CD14-positive monocyte (primary cell): Measurements from ENCODE around the gene PDGFA. TPM values are rescaled to one million over a fixed set of nuclear protein-coding genes. Genes with fewer than 3 reads are reported as not detected.

ENCODE experiments used
- DNase-seq, 3 donors: peaks; one replicate each; pipeline ENCODE4 v3.0.0-alpha.2; 2011 to 2022
- H2AFZ ChIP-seq: 2 replicates; pipeline ENCODE4 v1.6.0; 2012; ENCODE audit warnings: mild to moderate bottlenecking, low read depth, low read length, inconsistent platforms; ENCODE audit not compliant: insufficient read depth, poor library complexity, severe bottlenecking
- H3K27ac ChIP-seq, 2 donors: 1 replicate in 1 of 2; 2 replicates in 1 of 2; pipeline ENCODE4 v1.5.1; 2012 to 2013; ENCODE audit warnings: low read length in 2 of 2, control low read depth in 1 of 2, inconsistent platforms in 1 of 2, low read depth in 1 of 2, mild to moderate bottlenecking in 1 of 2
- H3K27me3 ChIP-seq, 2 donors: one replicate each; pipeline versions ENCODE4 v1.6.0 to v1.6.1; 2011 to 2013; ENCODE audit warnings: low read length in 2 of 2; ENCODE audit not compliant: control insufficient read depth in 2 of 2, insufficient read depth in 2 of 2
- H3K36me3 ChIP-seq, 2 donors: replicated peaks in 1 of 2; 1 replicate in 1 of 2; 2 replicates in 1 of 2; pipeline versions ENCODE4 v1.5.1 to v1.6.1; 2012 to 2013; ENCODE audit warnings: low read length in 2 of 2, control low read depth in 1 of 2, inconsistent platforms in 1 of 2, mild to moderate bottlenecking in 1 of 2; ENCODE audit not compliant: insufficient read depth in 2 of 2, control insufficient read depth in 1 of 2
- H3K4me1 ChIP-seq, 2 donors: 1 replicate in 1 of 2; 2 replicates in 1 of 2; pipeline versions ENCODE4 v1.5.1 to v1.6.1; 2012 to 2013; ENCODE audit warnings: low read length in 2 of 2, control low read depth in 1 of 2, inconsistent platforms in 1 of 2, mild to moderate bottlenecking in 1 of 2, moderate library complexity in 1 of 2; ENCODE audit not compliant: insufficient read depth in 2 of 2, control insufficient read depth in 1 of 2
- H3K4me2 ChIP-seq: replicated peaks from 2 replicates; pipeline ENCODE3; 2012; ENCODE audit warnings: low read length, moderate library complexity, mild to moderate bottlenecking; ENCODE audit not compliant: poor library complexity, severe bottlenecking; ENCODE audit errors: extremely low read depth
- H3K4me3 ChIP-seq, 3 experiments: fragments of 200-600 bp in 1 of 3; sonication (generic) in 1 of 3; replicated peaks in 1 of 3; 1 replicate in 2 of 3; 2 replicates in 1 of 3; pipeline ENCODE4 v1.5.1; 2011 to 2013; ENCODE audit warnings: low read length in 3 of 3, mild to moderate bottlenecking in 3 of 3, control low read depth in 2 of 3, low read depth in 2 of 3, inconsistent platforms in 1 of 3, moderate library complexity in 1 of 3
- H3K79me2 ChIP-seq: 2 replicates; pipeline ENCODE4 v1.6.0; 2012; ENCODE audit warnings: mild to moderate bottlenecking, control low read depth, inconsistent platforms, low read length, moderate library complexity; ENCODE audit not compliant: insufficient read depth
- H3K9ac ChIP-seq: 2 replicates; pipeline ENCODE4 v1.6.0; 2017; ENCODE audit warnings: low read length, mild to moderate bottlenecking; ENCODE audit not compliant: insufficient read depth, poor library complexity, severe bottlenecking
- H3K9me3 ChIP-seq, 2 donors: replicated peaks in 1 of 2; 1 replicate in 1 of 2; 2 replicates in 1 of 2; pipeline versions ENCODE4 v1.5.1 to v1.6.1; 2012 to 2013; ENCODE audit warnings: low read length in 2 of 2, control low read depth in 1 of 2; ENCODE audit not compliant: control insufficient read depth in 1 of 2, insufficient read depth in 1 of 2
- H4K20me1 ChIP-seq: 2 replicates; pipeline ENCODE4 v1.6.0; 2012; ENCODE audit warnings: mild to moderate bottlenecking, low read length, control low read depth, moderate library complexity; ENCODE audit not compliant: insufficient read depth
- H3K27ac Mint-ChIP-seq, 7 donors: one replicate each; pipeline ENCODE4 v1.8.0; 2020; ENCODE audit warnings: mild to moderate bottlenecking in 7 of 7, mixed read lengths in 7 of 7, moderate library complexity in 6 of 7, inconsistent platforms in 2 of 7
- H3K27me3 Mint-ChIP-seq, 3 donors: one replicate each; pipeline ENCODE4 v1.8.0; 2021 to 2022; ENCODE audit warnings: low read depth in 3 of 3, mild to moderate bottlenecking in 3 of 3, mixed read lengths in 3 of 3, moderate library complexity in 3 of 3, inconsistent platforms in 1 of 3
- H3K36me3 Mint-ChIP-seq, 2 donors: one replicate each; pipeline ENCODE4 v1.8.0; 2020; ENCODE audit warnings: mixed read lengths in 2 of 2, inconsistent platforms in 1 of 2, mild to moderate bottlenecking in 1 of 2
- H3K4me1 Mint-ChIP-seq: one replicate; pipeline ENCODE4 v1.8.0; 2020; ENCODE audit warnings: mild to moderate bottlenecking, mixed read lengths
- H3K4me3 Mint-ChIP-seq, 2 donors: one replicate each; pipeline ENCODE4 v1.8.0; 2020; ENCODE audit warnings: mild to moderate bottlenecking in 2 of 2, mixed read lengths in 2 of 2, moderate library complexity in 1 of 2
- H3K9me3 Mint-ChIP-seq, 7 donors: one replicate each; pipeline ENCODE4 v1.8.0; 2020 to 2022; ENCODE audit warnings: mixed read lengths in 7 of 7, mild to moderate bottlenecking in 6 of 7, moderate library complexity in 6 of 7, inconsistent platforms in 2 of 7
- CTCF ChIP-seq: fragments of 200-600 bp; IDR thresholded peaks from one replicate; pipeline ENCODE4 v1.8.0; 2022; ENCODE audit warnings: antibody characterized with exemption, mild to moderate bottlenecking
- WGBS: methylation state at CpG from one replicate; pipeline ENCODE4 v1.1.5; 2013; ENCODE audit warnings: missing lambda C conversion rate; ENCODE audit not compliant: insufficient coverage; 5-methylcytosine and 5-hydroxymethylcytosine counted together
- intact Hi-C, 2 donors: fragments of 100-400 bp; cut with micrococcal nuclease; formaldehyde crosslinking; loops; one replicate each; pipeline versions ENCODE4 v1.15.0 to v1.15.1; 2023
- polyA plus RNA-seq, 3 donors: library from polyadenylated mRNA; depleted of rRNA in 1 of 3; unstranded in 2 of 3; stranded (reverse) in 1 of 3; fragments of 300-500 nt in 2 of 3; fragments of >200 nt in 1 of 3; fragmentation: Illumina TruSeq in 2 of 3; gene quantifications; 1 replicate in 2 of 3; 2 replicates in 1 of 3; pipeline ENCODE4 v1.2.3, GENCODE V29; 2012 to 2021

The PDGFA gene
- polyA plus RNA-seq, 3 donors = 0.29 TPM; not detected in 2

GRCh38 chr7:461453-462172 is 58.0 kb downstream of the PDGFA start:
- H3K4me2 ChIP-seq = no peak overlapping the region
- H3K9ac ChIP-seq = no peak overlapping the region
- Mint-ChIP-seq H3K9me3 (peaks cover 0 to 10% (median 2%) of the 10 kb centered on the region in 7 donors), H3K4me3 (no peak overlapping the region), H3K27me3 (peaks cover 0 to 4% (median 1%) of the 10 kb centered on the region in 3 donors), H3K4me1 (no peaks in the 10 kb centered on the region), H3K27ac (peak overlapping the region in 1 of 7 donors; percentile 33), H3K36me3 (no peaks in the 10 kb centered on the region)
- H4K20me1 ChIP-seq = no peaks in the 10 kb centered on the region
- no peak overlapping the region for H2AFZ ChIP-seq
- H3K4me3 ChIP-seq = no peak overlapping the region
- 85% methylated on average over 29 of the region's 29 CpGs for WGBS
- no peaks in the 10 kb centered on the region for H3K36me3 ChIP-seq
- no peak for TF ChIP-seq CTCF
- H3K27ac ChIP-seq = no peak overlapping the region
- no peaks in the 10 kb centered on the region for H3K79me2 ChIP-seq
- no peak for DNase-seq
- no peaks in the 10 kb centered on the region for H3K4me1 ChIP-seq
- H3K27me3 ChIP-seq = no peaks in the 10 kb centered on the region
- intact Hi-C loops = no loop called here
- H3K9me3 ChIP-seq = peaks cover 0 to 3% of the 10 kb centered on the region in 2 donors

GRCh38 chr7:461117-461452 is 58.6 kb downstream of the PDGFA start:
- Histone ChIP-seq H3K4me3 (no peak overlapping the region), H3K9me3 (peaks cover 0 to 3% of the 10 kb centered on the region in 2 donors), H3K36me3 (no peaks in the 10 kb centered on the region), H2AFZ (no peak overlapping the region), H3K4me1 (no peaks in the 10 kb centered on the region), H3K27ac (no peak overlapping the region), H3K79me2 (no peaks in the 10 kb centered on the region), H4K20me1 (no peaks in the 10 kb centered on the region), H3K9ac (no peak overlapping the region), H3K27me3 (no peaks in the 10 kb centered on the region), H3K4me2 (no peak overlapping the region)
- peaks cover 0 to 4% (median 1%) of the 10 kb centered on the region in 3 donors for H3K27me3 Mint-ChIP-seq
- H3K4me3 Mint-ChIP-seq = no peak overlapping the region
- no peak overlapping the region for H3K27ac Mint-ChIP-seq
- H3K9me3 Mint-ChIP-seq = peaks cover 0 to 10% (median 2%) of the 10 kb centered on the region in 7 donors
- intact Hi-C loops = no loop called here
- no peak for TF ChIP-seq CTCF
- no peaks in the 10 kb centered on the region for H3K4me1 Mint-ChIP-seq
- WGBS = 79% methylated on average over 2 of the region's 2 CpGs
- H3K36me3 Mint-ChIP-seq = no peaks in the 10 kb centered on the region
- DNase-seq = no peak
